Measurements from ENCODE around the gene ATXN7L1. TPM values are rescaled to one million over a fixed set of nuclear protein-coding genes. Genes with fewer than 3 reads are reported as not detected.
"Not testable (repeated sequence)": the region's sequence is repeated elsewhere in the genome, so short reads cannot be mapped to it uniquely, and the experiment has no call there.

Gene ATXN7L1
- total RNA-seq, 1 donor from 2014 or later, result 2.3 TPM

GRCh38 chr7:105849122-105849855, 27.1 kb downstream of the ATXN7L1 start:
- no peak for DNase-seq (ENCODE audit: low read depth)
- TF ChIP-seq CTCF (conservative IDR thresholded peaks at IDR 0.05; ENCODE audit: low read depth, low read length), result no peak
- no peak overlapping the region for H3K4me3 ChIP-seq (ENCODE audit: low read depth, low read length)

- no peak for TF ChIP-seq CTCF (conservative IDR thresholded peaks at IDR 0.05; ENCODE audit: low read depth, low read length)
- no peak overlapping the region for H3K4me3 ChIP-seq (ENCODE audit: low read depth, low read length)
- DNase-seq (ENCODE audit: low read depth), result no peak
These were observed 30.0 kb downstream of the ATXN7L1 start for GRCh38 chr7:105846404-105846803.

- DNase-seq (ENCODE audit: low read depth); H3K4me3 ChIP-seq (ENCODE audit: low read depth, low read length): not testable (repeated sequence)
These were observed 31.7 kb downstream of the ATXN7L1 start for GRCh38 chr7:105844681-105845080.

GRCh38 chr7:105841866-105842265, 34.5 kb downstream of the ATXN7L1 start:
- no peak overlapping the region for H3K4me3 ChIP-seq (ENCODE audit: low read depth, low read length)
- no peak for TF ChIP-seq CTCF (conservative IDR thresholded peaks at IDR 0.05; ENCODE audit: low read depth, low read length)
- DNase-seq (ENCODE audit: low read depth), result no peak

- TF ChIP-seq CTCF (conservative IDR thresholded peaks at IDR 0.05; ENCODE audit: low read depth, low read length), result no peak
- DNase-seq (ENCODE audit: low read depth), result no peak
These were observed 35.2 kb downstream of the ATXN7L1 start for GRCh38 chr7:105840981-105841749.

GRCh38 chr7:105839266-105839665, 37.1 kb downstream of the ATXN7L1 start:
- no peak overlapping the region for H3K4me3 ChIP-seq (ENCODE audit: low read depth, low read length)
- DNase-seq (ENCODE audit: low read depth), result no peak
- no peak for TF ChIP-seq CTCF (conservative IDR thresholded peaks at IDR 0.05; ENCODE audit: low read depth, low read length)

More at GRCh38 chr7:105840981-105841749, 35.2 kb downstream of the ATXN7L1 start:
- no peak overlapping the region for H3K4me3 ChIP-seq (ENCODE audit: low read depth, low read length)

- TF ChIP-seq CTCF (conservative IDR thresholded peaks at IDR 0.05; ENCODE audit: low read depth, low read length), result no peak
- H3K4me3 ChIP-seq (ENCODE audit: low read depth, low read length), result no peak overlapping the region
- no peak for DNase-seq (ENCODE audit: low read depth)
These were observed 37.7 kb downstream of the ATXN7L1 start for GRCh38 chr7:105838627-105839231.

Data from epithelial cell of proximal tubule (primary cell).